ENCODE results near the gene FHL3. TPM values are rescaled to one million over a fixed set of nuclear protein-coding genes. Genes with fewer than 3 reads are reported as not detected.
A peak's percentile ranks its signal among the peaks of the same experiment; 100 is the strongest.

FHL3 gene
- polyA plus RNA-seq, 2 of the 4 experiments (the other 2 are of a cell fraction) = 1.4 to 5.4 TPM

DNA sequence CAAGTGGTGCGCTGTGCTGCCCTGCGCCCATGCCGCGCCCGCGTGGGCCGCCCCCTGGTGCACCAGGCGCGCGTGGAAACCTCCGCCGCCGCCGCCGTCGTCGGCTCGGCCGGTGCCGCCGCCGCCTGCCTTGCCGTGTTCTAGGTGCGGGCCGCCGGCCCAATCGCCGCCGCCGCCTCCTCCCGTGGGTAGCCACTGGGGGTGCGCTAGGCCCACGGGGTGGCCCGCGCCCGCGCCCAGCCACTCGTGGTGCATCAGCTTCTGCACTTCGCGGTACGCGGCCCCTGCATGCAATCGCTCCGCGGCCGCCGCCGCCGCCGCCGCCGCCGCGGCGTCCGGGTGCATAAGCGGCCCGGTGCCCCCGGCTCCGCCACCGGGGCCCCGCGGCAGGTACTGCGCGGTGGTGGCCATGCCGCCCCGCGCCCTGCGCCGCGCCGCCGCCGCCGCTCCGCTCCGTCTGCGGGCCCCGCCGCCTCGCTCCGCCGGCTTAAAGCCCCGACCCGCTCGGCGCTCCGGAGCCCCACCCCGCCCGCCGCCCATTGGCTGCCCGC is 41.1 kb upstream of the FHL3 start, which contains the start of gene POU3F1:
TSS of gene POU3F1 (minus strand) at position 461 of the 551 bp plus-strand sequence. CDS start at position 411, 50 bp downstream.
- WGBS (ENCODE audit: missing lambda C conversion rate) = 4% methylated on average over 9 of the region's 92 CpGs
- FAIRE-seq (no peak), DNase-seq (ENCODE audit: low read depth in 1 of 2, low spot score in 1 of 2) (no peak), ATAC-seq (peak in 1 of 2 experiments; percentile 1; a peak in 1 of 6 replicates)
- Histone ChIP-seq H3K4me2 (peak within 1 kb of the TSS; percentile 99), H3K4me3 (peak within 1 kb of the TSS; percentile 59), H3K4me1 (peaks cover 18% of the 10 kb centered on the region; the same call in 2 of the 3 replicates), H3K9me3 (no peaks in the 10 kb centered on the region), H3K27ac (peak within 1 kb of the TSS in 1 of 2 experiments; percentile 61; a peak in 3 of 6 replicates)
- no peak for TF ChIP-seq TP53 (CRISPR knock-in tag; IDR thresholded peaks at IDR 0.05)
- no peak for TF ChIP-seq BHLHE40 (IDR thresholded peaks at IDR 0.05; ENCODE audit: low read depth, low read length)
- TF ChIP-seq ESRRA (IDR thresholded peaks at IDR 0.05; ENCODE audit: borderline replicate concordance, low read length) = no peak
- no peak for TF ChIP-seq ZC3H11A (IDR thresholded peaks at IDR 0.05)
- no peak for TF ChIP-seq HOXA7 (CRISPR knock-in tag; IDR thresholded peaks at IDR 0.05)
- TF ChIP-seq RAD21 (conservative IDR thresholded peaks at IDR 0.05 in 1 of 2, IDR thresholded peaks at IDR 0.05 in 1 of 2) = no peak
- POLR2A ChIA-PET = interaction anchor here (0.6 kb wide), 1 partner anchor 430 kb away, joined by 4 read pairs; no protein-coding TSS in a partner anchor
- CTCF ChIA-PET = interaction anchor here (1.9 kb wide), 1 partner anchor 12 kb away, joined by 4 read pairs; no protein-coding TSS in a partner anchor

DNA sequence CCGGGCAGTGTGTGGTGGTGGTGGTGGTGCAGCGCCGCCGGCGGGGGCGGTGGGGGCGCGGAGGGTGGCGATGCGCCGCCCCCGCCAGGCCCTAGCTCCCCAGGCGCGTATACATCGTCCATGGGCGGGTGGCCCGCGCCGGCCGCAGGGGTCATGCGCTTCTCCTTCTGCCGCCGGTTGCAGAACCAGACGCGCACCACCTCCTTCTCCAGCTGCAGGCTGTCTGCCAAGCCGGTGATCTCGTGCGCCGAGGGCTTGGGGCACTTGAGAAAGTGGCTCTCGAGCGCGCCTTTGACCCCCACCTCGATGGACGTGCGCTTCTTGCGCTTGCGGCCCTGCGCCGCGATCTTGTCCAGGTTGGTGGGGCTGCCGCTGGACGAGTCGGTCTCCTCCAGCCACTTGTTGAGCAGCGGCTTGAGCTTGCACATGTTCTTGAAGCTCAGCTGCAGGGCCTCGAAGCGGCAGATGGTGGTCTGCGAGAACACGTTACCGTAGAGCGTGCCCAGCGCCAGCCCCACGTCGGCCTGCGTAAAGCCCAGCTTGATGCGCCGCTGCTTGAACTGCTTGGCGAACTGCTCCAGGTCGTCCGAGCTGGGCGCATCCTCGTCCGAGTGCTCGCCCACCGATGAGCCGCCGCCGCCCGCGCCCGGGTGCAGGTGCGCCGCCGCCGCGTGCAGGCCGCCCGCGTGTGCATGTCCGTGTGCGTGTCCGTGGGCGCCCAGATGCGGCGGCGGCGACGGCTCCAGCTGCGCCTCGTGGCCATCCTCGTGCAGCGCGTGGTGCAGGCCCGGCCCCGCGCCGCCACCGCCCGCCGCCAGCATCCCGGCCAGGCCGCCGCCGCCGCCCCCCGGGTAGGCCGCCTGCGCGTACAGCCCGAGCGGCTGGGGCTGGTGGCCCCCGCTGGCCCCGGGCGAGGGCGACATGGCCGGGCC is 40.4 kb upstream of the FHL3 start:
- no CpG with 5 or more reads among the region's 115 CpGs for WGBS (ENCODE audit: missing lambda C conversion rate)
- Histone ChIP-seq H3K27ac (no peak overlapping the region), H3K4me3 (peak overlapping the region; percentile 59), H3K4me1 (peaks cover 18% of the 10 kb centered on the region; the same call in 2 of the 3 replicates), H3K4me2 (peak overlapping the region; percentile 99), H3K9me3 (no peaks in the 10 kb centered on the region)
- DNase-seq (ENCODE audit: low read depth in 1 of 2, low spot score in 1 of 2) = peak in 1 of 2 experiments; percentile 50
- TF ChIP-seq SMC3 (IDR thresholded peaks at IDR 0.05) (no peak), MAX (IDR thresholded peaks at IDR 0.05) (peak; percentile 17; the same call in 1 of the 2 replicates)
- ChIA-PET POLR2A (no interaction called here), CTCF (interaction anchor here (0.5 to 1.9 kb wide), 3 partner anchors 12 to 1295 kb away, joined by 3 to 4 read pairs (median 4); no protein-coding TSS in a partner anchor)
- no peak for FAIRE-seq
- no peak for ATAC-seq

GRCh38 chr1:38044221-38045215 is 39.2 kb upstream of the FHL3 start:
- FAIRE-seq (no peak), ATAC-seq (no peak), DNase-seq (ENCODE audit: low read depth in 1 of 2, low spot score in 1 of 2) (no peak)
- no peak overlapping the region for H3K27ac ChIP-seq
- CTCF ChIA-PET = interaction anchor here (0.5 to 0.9 kb wide), 3 partner anchors 27 to 955 kb away, joined by 3 to 4 read pairs (median 3); no protein-coding TSS in a partner anchor
- WGBS (ENCODE audit: missing lambda C conversion rate) = 28% methylated on average over 54 of the region's 70 CpGs
- TF ChIP-seq RCOR1 (IDR thresholded peaks at IDR 0.05; ENCODE audit: low read depth, low read length) = no peak
- TF ChIP-seq CBX8 (IDR thresholded peaks at IDR 0.05) = peak; percentile 94
- TF ChIP-seq HOXA7 (CRISPR knock-in tag; IDR thresholded peaks at IDR 0.05) = no peak
- TF ChIP-seq GATA3 (IDR thresholded peaks at IDR 0.05; ENCODE audit: borderline replicate concordance) = no peak
- no peak for TF ChIP-seq CEBPB (IDR thresholded peaks at IDR 0.05)
- no peak for TF ChIP-seq ESRRA (IDR thresholded peaks at IDR 0.05; ENCODE audit: borderline replicate concordance, low read length)
- TF ChIP-seq, protein P1, sequence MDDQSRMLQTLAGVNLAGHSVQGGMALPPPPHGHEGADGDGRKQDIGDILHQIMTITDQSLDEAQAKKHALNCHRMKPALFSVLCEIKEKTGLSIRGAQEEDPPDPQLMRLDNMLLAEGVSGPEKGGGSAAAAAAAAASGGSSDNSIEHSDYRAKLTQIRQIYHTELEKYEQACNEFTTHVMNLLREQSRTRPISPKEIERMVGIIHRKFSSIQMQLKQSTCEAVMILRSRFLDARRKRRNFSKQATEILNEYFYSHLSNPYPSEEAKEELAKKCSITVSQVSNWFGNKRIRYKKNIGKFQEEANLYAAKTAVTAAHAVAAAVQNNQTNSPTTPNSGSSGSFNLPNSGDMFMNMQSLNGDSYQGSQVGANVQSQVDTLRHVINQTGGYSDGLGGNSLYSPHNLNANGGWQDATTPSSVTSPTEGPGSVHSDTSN (IDR thresholded peaks at IDR 0.05) = no peak
- no peak for TF ChIP-seq NPAS2 (CRISPR knock-in tag; IDR thresholded peaks at IDR 0.05; ENCODE audit: borderline replicate concordance)
- TF ChIP-seq RFX5 (IDR thresholded peaks at IDR 0.05) = no peak
- no peak for TF ChIP-seq FOXS1 (CRISPR knock-in tag; IDR thresholded peaks at IDR 0.05)
- TF ChIP-seq, protein P2, sequence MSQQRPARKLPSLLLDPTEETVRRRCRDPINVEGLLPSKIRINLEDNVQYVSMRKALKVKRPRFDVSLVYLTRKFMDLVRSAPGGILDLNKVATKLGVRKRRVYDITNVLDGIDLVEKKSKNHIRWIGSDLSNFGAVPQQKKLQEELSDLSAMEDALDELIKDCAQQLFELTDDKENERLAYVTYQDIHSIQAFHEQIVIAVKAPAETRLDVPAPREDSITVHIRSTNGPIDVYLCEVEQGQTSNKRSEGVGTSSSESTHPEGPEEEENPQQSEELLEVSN (IDR thresholded peaks at IDR 0.05; ENCODE audit: borderline replicate concordance, low read depth) = no peak
- TF ChIP-seq RNF2 (IDR thresholded peaks at IDR 0.05; ENCODE audit: borderline replicate concordance, low read depth) = peak; percentile 93
- no peak for TF ChIP-seq ZC3H11A (IDR thresholded peaks at IDR 0.05)
- TF ChIP-seq JUNB (IDR thresholded peaks at IDR 0.05) = no peak
- H3K9me3 ChIP-seq = no peaks in the 10 kb centered on the region
- POLR2A ChIA-PET = no interaction called here
- peaks cover 18% of the 10 kb centered on the region; the same call in 2 of the 3 replicates for H3K4me1 ChIP-seq
- peak overlapping the region; percentile 33 for H3K4me3 ChIP-seq
- H3K4me2 ChIP-seq = peak overlapping the region; percentile 99
